DND-41 (cell line): ENCODE data around the gene ZNF526.

Experiments
- CTCF ChIP-seq: IDR thresholded peaks from 2 replicates; pipeline ENCODE4 v1.5.1; 2012; ENCODE audit warnings: borderline replicate concordance, low read length, moderate library complexity, mild to moderate bottlenecking; ENCODE audit not compliant: poor library complexity, severe bottlenecking; ENCODE audit errors: extremely low read depth
- EZH2 ChIP-seq: IDR thresholded peaks from 3 replicates; pipeline ENCODE4 v1.6.1; 2012; ENCODE audit warnings: borderline replicate concordance, low read depth, mild to moderate bottlenecking, moderate library complexity, low read length, inconsistent platforms; ENCODE audit not compliant: severe bottlenecking

GRCh38 chr19:42229855-42230351 is 9.8 kb downstream of the ZNF526 start:
- no peak for TF ChIP-seq CTCF
- no peak for TF ChIP-seq EZH2
